AG04449 (cell line): ENCODE measurements around the gene SORL1.

Source experiments
- CTCF ChIA-PET: fragments of 350-600 bp; formaldehyde crosslinking; extraction: SDS; loops from one replicate; lab custom pipeline; 2021; ENCODE audit warnings: antibody characterized with exemption; lab: Yijun Ruan, JAX
- POLR2A ChIA-PET: fragments of 400-600, 350-600 bp; formaldehyde crosslinking; extraction: SDS; loops from one replicate; lab custom pipeline; 2020; ENCODE audit warnings: antibody characterized with exemption, inconsistent platforms; lab: Yijun Ruan, JAX
- DNase-seq: peaks from one replicate; pipeline ENCODE4 v3.0.0-alpha.2; 2010; ENCODE audit warnings: low read depth, low spot score
- H3K4me3 ChIP-seq: 2 replicates; pipeline ENCODE4 v1.5.1; 2011; ENCODE audit warnings: low read depth, mild to moderate bottlenecking, control low read depth, low read length
- TF ChIP-seq, protein P1 (sequence below): IDR thresholded peaks from one replicate; pipeline ENCODE4 v1.5.1; 2011; ENCODE audit warnings: mild to moderate bottlenecking, moderate library complexity, low read length, control low read depth, inconsistent platforms; ENCODE audit not compliant: insufficient read depth; ENCODE audit errors: missing control alignments

Gene SORL1

DNA sequence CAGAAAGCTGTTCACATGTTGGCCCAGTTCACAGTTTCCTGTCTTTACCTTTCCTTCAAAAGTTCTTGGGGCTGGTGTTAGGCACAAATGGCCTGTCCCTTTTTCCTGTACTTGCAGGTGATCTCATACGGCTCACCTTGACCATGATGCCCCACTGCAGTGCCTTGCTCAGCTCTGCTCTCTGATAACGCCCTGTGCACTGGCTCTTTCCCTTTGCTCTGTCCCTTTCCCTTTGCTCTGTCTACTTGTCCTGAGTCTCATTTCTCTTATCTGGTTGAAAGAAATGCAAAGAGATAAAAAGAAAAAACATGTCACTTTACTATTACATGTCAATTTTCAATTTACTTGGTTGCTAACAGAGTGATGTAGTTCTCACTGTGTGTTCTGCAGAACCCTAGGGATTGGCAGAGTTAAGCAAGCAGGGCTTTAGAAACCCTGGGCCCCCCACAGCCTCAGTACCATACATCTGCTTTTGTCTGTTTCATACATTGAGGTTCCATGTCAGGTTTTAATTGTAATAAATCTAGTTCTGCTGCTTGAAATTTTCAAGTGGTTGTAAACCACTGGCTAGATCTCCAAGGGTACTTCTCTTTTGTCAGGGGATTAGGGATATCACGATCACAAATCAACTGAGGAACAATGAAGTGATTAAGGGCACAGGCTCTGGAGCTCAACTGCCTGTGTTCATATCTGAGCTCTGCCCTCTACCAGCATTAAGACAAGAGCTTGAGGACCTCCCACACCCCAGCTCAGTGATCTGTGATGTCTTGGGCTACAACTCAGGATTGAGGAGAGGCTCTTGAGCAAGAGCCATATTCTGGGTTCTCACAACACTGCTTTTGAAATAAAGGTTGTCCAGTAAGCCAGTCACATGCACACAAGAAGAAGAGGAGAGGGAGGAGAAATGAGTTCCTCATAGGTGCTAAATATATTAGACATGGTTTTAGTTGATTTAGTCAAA, 16.3 kb upstream of the SORL1 start:
- no peak for DNase-seq
- TF ChIP-seq, protein P1, sequence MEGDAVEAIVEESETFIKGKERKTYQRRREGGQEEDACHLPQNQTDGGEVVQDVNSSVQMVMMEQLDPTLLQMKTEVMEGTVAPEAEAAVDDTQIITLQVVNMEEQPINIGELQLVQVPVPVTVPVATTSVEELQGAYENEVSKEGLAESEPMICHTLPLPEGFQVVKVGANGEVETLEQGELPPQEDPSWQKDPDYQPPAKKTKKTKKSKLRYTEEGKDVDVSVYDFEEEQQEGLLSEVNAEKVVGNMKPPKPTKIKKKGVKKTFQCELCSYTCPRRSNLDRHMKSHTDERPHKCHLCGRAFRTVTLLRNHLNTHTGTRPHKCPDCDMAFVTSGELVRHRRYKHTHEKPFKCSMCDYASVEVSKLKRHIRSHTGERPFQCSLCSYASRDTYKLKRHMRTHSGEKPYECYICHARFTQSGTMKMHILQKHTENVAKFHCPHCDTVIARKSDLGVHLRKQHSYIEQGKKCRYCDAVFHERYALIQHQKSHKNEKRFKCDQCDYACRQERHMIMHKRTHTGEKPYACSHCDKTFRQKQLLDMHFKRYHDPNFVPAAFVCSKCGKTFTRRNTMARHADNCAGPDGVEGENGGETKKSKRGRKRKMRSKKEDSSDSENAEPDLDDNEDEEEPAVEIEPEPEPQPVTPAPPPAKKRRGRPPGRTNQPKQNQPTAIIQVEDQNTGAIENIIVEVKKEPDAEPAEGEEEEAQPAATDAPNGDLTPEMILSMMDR, result no peak
- ChIA-PET POLR2A (no interaction called here), CTCF (interaction anchor here (1.5 kb wide), 1 partner anchor 10 kb away, joined by 3 read pairs; no protein-coding TSS in a partner anchor)
- H3K4me3 ChIP-seq, result no peak overlapping the region

DNA sequence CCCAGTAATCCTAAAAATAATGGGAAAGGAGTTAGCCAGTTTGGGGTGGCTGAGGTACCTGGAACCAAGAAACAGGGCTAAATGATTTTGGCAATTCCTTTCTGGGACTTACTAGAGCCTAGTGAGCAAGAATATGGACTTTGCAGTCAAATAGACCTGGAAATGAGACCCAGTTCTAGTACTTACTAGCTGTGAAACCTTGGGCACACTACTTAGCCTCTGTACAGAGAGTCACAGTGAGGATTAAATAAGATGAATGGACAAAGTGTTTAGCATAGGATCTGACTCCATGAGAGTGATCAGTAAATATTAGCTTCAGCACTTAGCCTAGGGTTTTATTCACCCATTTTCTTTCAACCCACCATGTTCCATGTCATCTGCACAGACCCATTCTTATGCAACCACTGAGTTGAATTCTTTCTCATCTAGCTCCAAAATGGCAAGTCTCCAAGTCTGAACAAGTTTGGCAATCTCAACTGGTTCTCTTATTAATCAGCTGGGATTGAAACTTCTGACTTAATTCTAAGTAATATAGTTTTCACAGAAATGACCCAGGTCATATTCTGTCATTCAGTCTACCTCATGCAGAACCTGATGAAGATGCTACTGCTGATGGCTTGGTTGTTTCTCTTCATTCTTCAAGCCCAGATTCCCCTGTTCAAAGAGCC, 15.0 kb upstream of the SORL1 start:
- TF ChIP-seq, protein P1, result no peak
- no peak for DNase-seq
- no peak overlapping the region for H3K4me3 ChIP-seq
- CTCF ChIA-PET, result no interaction called here
- POLR2A ChIA-PET, result no interaction called here

DNA sequence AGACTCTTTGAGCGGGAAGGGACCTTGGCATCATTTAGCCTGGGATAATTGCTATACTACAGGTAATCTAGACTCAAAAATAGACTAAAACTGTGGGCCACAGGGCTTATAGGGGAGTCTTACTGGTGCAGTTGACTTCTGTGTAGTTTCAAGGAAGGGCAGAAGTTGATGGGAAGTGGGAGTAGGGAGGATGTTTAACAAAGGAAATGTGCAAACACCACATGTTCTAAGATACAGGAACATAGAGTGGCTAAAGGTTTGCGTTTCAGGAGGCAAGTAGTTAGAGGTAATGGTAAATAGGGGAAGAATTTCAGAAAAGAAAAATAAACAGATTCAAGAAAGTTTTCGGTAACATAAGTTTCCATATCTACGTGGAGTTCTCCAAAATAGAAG, 14.4 kb upstream of the SORL1 start:
- TF ChIP-seq, protein P1, result no peak
- ChIA-PET POLR2A (no interaction called here), CTCF (no interaction called here)
- no peak overlapping the region for H3K4me3 ChIP-seq
- no peak for DNase-seq

DNA sequence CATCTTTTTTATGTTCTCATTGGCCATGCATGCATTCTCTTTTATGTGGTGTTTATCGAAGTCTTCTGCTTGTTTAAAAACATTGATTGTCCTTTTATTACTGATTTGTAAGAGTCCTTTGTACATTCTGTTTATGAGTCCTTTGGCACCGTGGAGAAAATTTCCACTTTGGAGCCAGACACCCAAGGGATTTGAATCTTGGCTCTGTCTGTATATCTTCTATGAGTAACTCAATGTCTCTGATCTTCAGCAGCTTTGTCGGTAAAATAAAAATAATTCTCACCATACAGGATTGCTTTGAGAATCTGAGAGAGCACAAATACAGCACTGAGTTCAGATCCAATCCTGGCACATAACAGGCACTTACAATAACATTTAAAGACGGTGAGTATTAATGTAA, 12.8 kb upstream of the SORL1 start:
- no peak overlapping the region for H3K4me3 ChIP-seq
- TF ChIP-seq, protein P1, result no peak
- DNase-seq, result no peak
- ChIA-PET POLR2A (no interaction called here), CTCF (no interaction called here)

DNA sequence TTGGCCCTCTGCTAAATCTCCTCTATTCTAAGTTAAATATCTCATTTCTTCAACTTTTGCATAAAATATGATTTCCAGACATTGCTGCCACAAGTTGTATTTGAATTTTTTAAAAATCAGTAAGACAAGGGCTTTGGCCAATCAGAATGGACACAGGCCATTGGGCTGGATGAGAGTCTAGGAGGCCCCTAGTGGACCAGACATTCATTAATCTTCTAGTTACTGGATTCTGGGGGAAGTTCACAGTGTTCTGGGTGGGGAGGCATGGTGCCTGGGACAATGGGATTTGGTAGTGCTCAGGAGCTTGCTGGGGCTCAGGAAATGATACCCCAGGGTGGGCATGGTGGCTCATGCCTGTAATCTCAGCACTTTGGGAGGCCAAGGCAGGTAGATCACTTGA, 12.4 kb upstream of the SORL1 start:
- H3K4me3 ChIP-seq, result no peak overlapping the region
- TF ChIP-seq, protein P1, result no peak
- ChIA-PET POLR2A (no interaction called here), CTCF (no interaction called here)
- no peak for DNase-seq

DNA sequence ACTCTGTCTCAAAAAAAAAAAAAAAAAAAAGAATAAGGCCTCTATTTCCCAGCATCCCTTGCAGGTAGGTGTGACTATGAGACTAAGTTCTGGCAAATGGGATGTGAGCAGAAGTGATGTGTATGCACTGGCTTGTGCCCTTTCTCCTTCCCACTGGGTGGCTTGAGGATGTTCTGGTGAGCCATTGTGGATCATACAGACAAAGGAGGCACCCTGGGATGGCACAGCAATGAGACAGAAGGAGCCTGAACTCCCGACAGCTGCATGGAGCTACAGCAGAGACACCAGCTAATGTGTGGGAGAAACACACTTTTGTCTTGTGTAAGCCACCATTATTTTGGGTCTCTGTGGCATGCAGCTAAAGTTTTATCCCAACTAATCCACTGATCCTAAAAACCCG, 10.6 kb upstream of the SORL1 start:
- CTCF ChIA-PET, result no interaction called here
- H3K4me3 ChIP-seq, result no peak overlapping the region
- TF ChIP-seq, protein P1, result no peak
- no peak for DNase-seq
- POLR2A ChIA-PET, result no interaction called here
